ENCODE data around the gene B3GNT2. TPM values are rescaled to one million over a fixed set of nuclear protein-coding genes. Genes with fewer than 3 reads are reported as not detected.

B3GNT2 gene
- total and polyA plus RNA-seq, 2 donors (not counting 1 experiment from before 2014, with no cell fraction given): 14.3 to 24.6 TPM

DNA sequence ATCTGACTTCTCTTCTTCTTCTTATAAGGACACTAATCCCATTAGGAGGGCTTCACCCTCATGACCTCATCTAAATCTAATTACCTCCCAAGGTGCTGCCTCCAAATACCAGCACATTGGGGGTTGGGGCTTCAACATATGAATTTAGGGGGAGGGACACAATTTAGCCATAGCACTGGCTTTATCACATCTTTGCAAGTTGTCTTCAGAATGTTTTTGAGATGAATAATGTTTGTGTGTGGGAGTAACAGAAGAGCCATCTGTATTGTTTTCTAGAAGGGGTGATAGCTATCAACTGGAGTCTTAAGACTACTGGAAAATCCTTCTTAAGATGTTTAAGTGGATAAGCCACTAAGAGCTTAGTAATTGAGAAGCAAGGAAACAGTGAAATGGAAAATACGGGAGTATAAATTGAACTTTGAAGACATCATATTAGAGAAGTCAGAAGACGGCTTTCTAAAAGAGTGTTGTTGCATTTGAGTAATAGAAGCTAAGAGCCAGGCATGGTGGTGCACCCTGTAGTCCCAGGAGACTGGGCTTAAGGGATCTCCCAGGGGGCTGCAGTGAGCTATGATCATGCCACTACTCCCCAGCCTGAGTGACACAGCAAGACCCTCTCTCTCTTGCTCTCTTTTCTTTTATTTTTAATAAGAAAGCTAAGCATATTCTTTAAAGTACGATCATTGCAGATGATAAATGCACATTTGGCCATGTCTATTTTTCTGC, 32.6 kb upstream of the B3GNT2 start:
- Histone ChIP-seq H3K4me1 (ENCODE audit: control insufficient read depth in 2 of 2, insufficient read depth in 2 of 2, low read length in 2 of 2) (no peaks in the 10 kb centered on the region), H3K79me2 (ENCODE audit: control insufficient read depth, insufficient read depth, low read length) (no peaks in the 10 kb centered on the region), H3K4me3 (ENCODE audit: control extremely low read depth in 1 of 5, extremely low read depth in 1 of 5, insufficient read depth in 1 of 5, low read depth in 2 of 5, low read length in 4 of 5) (no peak overlapping the region), H3K36me3 (replicated peaks in 1 of 2; ENCODE audit: control extremely low read depth in 1 of 2, control insufficient read depth in 1 of 2, extremely low read depth in 1 of 2, insufficient read depth in 2 of 2, low read length in 1 of 2) (no peaks in the 10 kb centered on the region), H3K4me2 (replicated peaks; ENCODE audit: low read depth, low read length, poor library complexity, severe bottlenecking) (no peak overlapping the region), H3K27ac (ENCODE audit: low read length in 2 of 2) (no peak overlapping the region), H3K9me3 (ENCODE audit: control extremely low read depth in 1 of 3, control insufficient read depth in 2 of 3, insufficient read depth in 1 of 3, low read length in 2 of 3) (no peaks in the 10 kb centered on the region), H2AFZ (ENCODE audit: insufficient read depth, low read depth, low read length, poor library complexity, severe bottlenecking) (no peak overlapping the region), H3K27me3 (replicated peaks in 1 of 4; ENCODE audit: control extremely low read depth in 1 of 4, control insufficient read depth in 3 of 4, insufficient read depth in 4 of 4, low read length in 3 of 4) (no peaks in the 10 kb centered on the region), H4K20me1 (ENCODE audit: control insufficient read depth, insufficient read depth, low read length, poor library complexity, severe bottlenecking) (no peaks in the 10 kb centered on the region), H3K9ac (ENCODE audit: low read length) (no peak overlapping the region)
- H3K27me3 Mint-ChIP-seq: no peaks in the 10 kb centered on the region
- TF ChIP-seq, protein P1, sequence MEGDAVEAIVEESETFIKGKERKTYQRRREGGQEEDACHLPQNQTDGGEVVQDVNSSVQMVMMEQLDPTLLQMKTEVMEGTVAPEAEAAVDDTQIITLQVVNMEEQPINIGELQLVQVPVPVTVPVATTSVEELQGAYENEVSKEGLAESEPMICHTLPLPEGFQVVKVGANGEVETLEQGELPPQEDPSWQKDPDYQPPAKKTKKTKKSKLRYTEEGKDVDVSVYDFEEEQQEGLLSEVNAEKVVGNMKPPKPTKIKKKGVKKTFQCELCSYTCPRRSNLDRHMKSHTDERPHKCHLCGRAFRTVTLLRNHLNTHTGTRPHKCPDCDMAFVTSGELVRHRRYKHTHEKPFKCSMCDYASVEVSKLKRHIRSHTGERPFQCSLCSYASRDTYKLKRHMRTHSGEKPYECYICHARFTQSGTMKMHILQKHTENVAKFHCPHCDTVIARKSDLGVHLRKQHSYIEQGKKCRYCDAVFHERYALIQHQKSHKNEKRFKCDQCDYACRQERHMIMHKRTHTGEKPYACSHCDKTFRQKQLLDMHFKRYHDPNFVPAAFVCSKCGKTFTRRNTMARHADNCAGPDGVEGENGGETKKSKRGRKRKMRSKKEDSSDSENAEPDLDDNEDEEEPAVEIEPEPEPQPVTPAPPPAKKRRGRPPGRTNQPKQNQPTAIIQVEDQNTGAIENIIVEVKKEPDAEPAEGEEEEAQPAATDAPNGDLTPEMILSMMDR (IDR thresholded peaks at IDR 0.05): no peak
- no peak for TF ChIP-seq EZH2 (IDR thresholded peaks at IDR 0.05; ENCODE audit: borderline replicate concordance, insufficient read depth, low read depth, low read length, poor library complexity, severe bottlenecking)
- DNase-seq (no peak), ATAC-seq (ENCODE audit: low read depth) (no peak)
- POLR2A ChIA-PET: no interaction called here
- intact Hi-C loops (cut with micrococcal nuclease): no loop called here
- CTCF ChIA-PET: no interaction called here
- H3K27ac Mint-ChIP-seq: no peak overlapping the region
- no peaks in the 10 kb centered on the region for H3K4me1 Mint-ChIP-seq
- 100% methylated on average over 1 of the region's 3 CpGs for WGBS (ENCODE audit: insufficient coverage)
- no peak overlapping the region for H3K4me3 Mint-ChIP-seq
- H3K9me3 Mint-ChIP-seq (ENCODE audit: insufficient read depth): no peaks in the 10 kb centered on the region

DNA sequence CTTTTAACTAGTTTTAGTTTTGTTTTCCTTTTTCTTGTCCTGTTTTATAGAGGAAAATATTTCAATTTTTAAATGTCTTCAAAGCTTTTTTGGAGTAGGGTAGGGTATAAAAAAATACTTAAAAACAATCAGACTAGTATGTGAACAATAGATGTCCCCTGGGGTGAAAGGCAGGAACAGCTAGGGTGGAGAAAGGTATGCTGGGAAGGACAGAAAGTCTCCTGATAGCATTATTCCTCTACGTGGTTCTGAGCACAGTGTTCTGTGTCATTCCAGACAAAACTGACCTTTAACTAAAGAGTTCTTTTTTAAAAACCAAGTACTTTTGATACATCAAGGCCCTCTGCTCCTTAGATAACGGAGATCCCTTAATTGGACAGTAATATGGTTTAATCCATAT, 32.1 kb upstream of the B3GNT2 start:
- ChIA-PET CTCF (no interaction called here), POLR2A (no interaction called here)
- H3K79me2 ChIP-seq (ENCODE audit: control insufficient read depth, insufficient read depth, low read length): no peaks in the 10 kb centered on the region
- H4K20me1 ChIP-seq (ENCODE audit: control insufficient read depth, insufficient read depth, low read length, poor library complexity, severe bottlenecking): no peaks in the 10 kb centered on the region
- DNase-seq: no peak
- no peak overlapping the region for H3K4me2 ChIP-seq (replicated peaks; ENCODE audit: low read depth, low read length, poor library complexity, severe bottlenecking)
- Mint-ChIP-seq H3K4me1 (no peaks in the 10 kb centered on the region), H3K4me3 (no peak overlapping the region), H3K27ac (no peak overlapping the region), H3K9me3 (ENCODE audit: insufficient read depth) (no peaks in the 10 kb centered on the region), H3K27me3 (no peaks in the 10 kb centered on the region)
- ATAC-seq (ENCODE audit: low read depth): no peak
- H3K9me3 ChIP-seq (ENCODE audit: control extremely low read depth in 1 of 3, control insufficient read depth in 2 of 3, insufficient read depth in 1 of 3, low read length in 2 of 3): no peaks in the 10 kb centered on the region
- H3K9ac ChIP-seq (ENCODE audit: low read length): no peak overlapping the region
- H3K4me1 ChIP-seq (ENCODE audit: control insufficient read depth in 2 of 2, insufficient read depth in 2 of 2, low read length in 2 of 2): no peaks in the 10 kb centered on the region
- H3K36me3 ChIP-seq (replicated peaks in 1 of 2; ENCODE audit: control extremely low read depth in 1 of 2, control insufficient read depth in 1 of 2, extremely low read depth in 1 of 2, insufficient read depth in 2 of 2, low read length in 1 of 2): no peaks in the 10 kb centered on the region
- intact Hi-C loops (cut with micrococcal nuclease): no loop called here
- no peaks in the 10 kb centered on the region for H3K27me3 ChIP-seq (replicated peaks in 1 of 4; ENCODE audit: control extremely low read depth in 1 of 4, control insufficient read depth in 3 of 4, insufficient read depth in 4 of 4, low read length in 3 of 4)
- H2AFZ ChIP-seq (ENCODE audit: insufficient read depth, low read depth, low read length, poor library complexity, severe bottlenecking): no peak overlapping the region
- no peak for TF ChIP-seq EZH2 (IDR thresholded peaks at IDR 0.05; ENCODE audit: borderline replicate concordance, insufficient read depth, low read depth, low read length, poor library complexity, severe bottlenecking)
- TF ChIP-seq, protein P1 (IDR thresholded peaks at IDR 0.05): no peak
- H3K27ac ChIP-seq (ENCODE audit: low read length in 2 of 2): no peak overlapping the region
- no peak overlapping the region for H3K4me3 ChIP-seq (ENCODE audit: control extremely low read depth in 1 of 5, extremely low read depth in 1 of 5, insufficient read depth in 1 of 5, low read depth in 2 of 5, low read length in 4 of 5)
- no CpG with 5 or more reads among the region's 2 CpGs for WGBS (ENCODE audit: insufficient coverage)

Data from B cell (primary cell).